Astrocyte (in vitro differentiated cells and primary cell): ENCODE data around the gene COL6A1.

Source experiments
- EZH2 ChIP-seq: IDR thresholded peaks from 2 replicates; pipeline ENCODE4 v1.6.1; 2012; ENCODE audit warnings: mild to moderate bottlenecking, low read length, inconsistent platforms; ENCODE audit not compliant: insufficient read depth
- TF ChIP-seq, protein P1 (sequence below): IDR thresholded peaks from 2 replicates; pipeline ENCODE4 v1.5.1; 2011; ENCODE audit warnings: low read depth, mild to moderate bottlenecking, inconsistent platforms, low read length, moderate library complexity; ENCODE audit not compliant: insufficient read depth

DNA sequence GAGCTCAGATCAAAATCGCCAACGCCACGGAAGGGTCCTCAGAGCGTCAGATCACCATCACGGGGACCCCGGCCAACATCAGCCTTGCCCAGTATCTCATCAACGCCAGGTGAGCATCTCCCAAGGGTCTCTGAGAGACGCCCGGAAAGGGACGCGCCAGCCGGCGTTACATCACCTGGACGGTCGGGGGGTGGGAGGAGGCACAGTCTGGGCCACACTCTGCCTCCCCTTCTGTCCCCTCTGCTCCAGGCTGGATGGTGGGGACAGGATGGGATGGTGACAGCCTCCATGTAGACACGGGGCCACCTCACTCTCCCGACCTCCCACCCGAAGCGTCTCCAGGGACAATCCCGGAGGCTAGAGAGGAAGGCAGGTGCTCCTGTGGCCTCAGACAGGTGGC is 41.5 kb upstream of the COL6A1 start:
- TF ChIP-seq, protein P1, sequence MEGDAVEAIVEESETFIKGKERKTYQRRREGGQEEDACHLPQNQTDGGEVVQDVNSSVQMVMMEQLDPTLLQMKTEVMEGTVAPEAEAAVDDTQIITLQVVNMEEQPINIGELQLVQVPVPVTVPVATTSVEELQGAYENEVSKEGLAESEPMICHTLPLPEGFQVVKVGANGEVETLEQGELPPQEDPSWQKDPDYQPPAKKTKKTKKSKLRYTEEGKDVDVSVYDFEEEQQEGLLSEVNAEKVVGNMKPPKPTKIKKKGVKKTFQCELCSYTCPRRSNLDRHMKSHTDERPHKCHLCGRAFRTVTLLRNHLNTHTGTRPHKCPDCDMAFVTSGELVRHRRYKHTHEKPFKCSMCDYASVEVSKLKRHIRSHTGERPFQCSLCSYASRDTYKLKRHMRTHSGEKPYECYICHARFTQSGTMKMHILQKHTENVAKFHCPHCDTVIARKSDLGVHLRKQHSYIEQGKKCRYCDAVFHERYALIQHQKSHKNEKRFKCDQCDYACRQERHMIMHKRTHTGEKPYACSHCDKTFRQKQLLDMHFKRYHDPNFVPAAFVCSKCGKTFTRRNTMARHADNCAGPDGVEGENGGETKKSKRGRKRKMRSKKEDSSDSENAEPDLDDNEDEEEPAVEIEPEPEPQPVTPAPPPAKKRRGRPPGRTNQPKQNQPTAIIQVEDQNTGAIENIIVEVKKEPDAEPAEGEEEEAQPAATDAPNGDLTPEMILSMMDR: no peak
- TF ChIP-seq EZH2: no peak
